CD4-positive, alpha-beta T cell (primary cell): ENCODE data around the gene LNPEP. TPM values are rescaled to one million over a fixed set of nuclear protein-coding genes. Genes with fewer than 3 reads are reported as not detected.
A peak's percentile ranks its signal among the peaks of the same experiment; 100 is the strongest.

Experiments used
- ATAC-seq: fragments of 200-7000 bp; cut with Tn5 transposase; one replicate; pipeline ENCODE4 v1.10.0; 2022; ENCODE audit warnings: mild to moderate bottlenecking; ENCODE audit not compliant: poor library complexity
- CTCF ChIA-PET: fragments of 350-600 bp; sonication (Branson Sonifier 250); formaldehyde crosslinking; loops from one replicate; lab custom pipeline; 2021; ENCODE audit warnings: antibody characterized with exemption, inconsistent platforms; lab: Charles Lee
- POLR2A ChIA-PET: fragments of 350-600 bp; sonication (Branson Sonifier 250); formaldehyde crosslinking; loops from one replicate; lab custom pipeline; 2021; ENCODE audit warnings: antibody characterized with exemption, inconsistent platforms; lab: Charles Lee
- DNase-seq, 14 experiments: peaks; one replicate each; pipeline ENCODE4 v3.0.0-alpha.2; 2013 to 2020; ENCODE audit warnings: mixed read lengths in 2 of 14
- H3K27ac ChIP-seq, 2 donors: one replicate each; pipeline versions ENCODE4 v1.5.1 to v1.7.0; 2013; ENCODE audit warnings: low read length in 2 of 2, low read depth in 1 of 2, mild to moderate bottlenecking in 1 of 2
- H3K27me3 ChIP-seq, 2 experiments: 1 replicate in 1 of 2; 2 replicates in 1 of 2; pipeline versions ENCODE4 v1.6.1 to v1.7.0; 2013; ENCODE audit warnings: low read length in 2 of 2, control low read depth in 1 of 2, mild to moderate bottlenecking in 1 of 2, moderate library complexity in 1 of 2; ENCODE audit not compliant: insufficient read depth in 2 of 2, control insufficient read depth in 1 of 2
- H3K36me3 ChIP-seq: one replicate; pipeline ENCODE4 v1.6.1; 2013; ENCODE audit warnings: low read length, control low read depth; ENCODE audit not compliant: insufficient read depth
- H3K4me1 ChIP-seq: one replicate; pipeline ENCODE4 v1.6.1; 2013; ENCODE audit warnings: low read length, control low read depth; ENCODE audit not compliant: insufficient read depth
- H3K4me3 ChIP-seq: one replicate; pipeline ENCODE4 v1.5.1; 2013; ENCODE audit warnings: mild to moderate bottlenecking, low read length, moderate library complexity
- H3K9me3 ChIP-seq, 2 experiments: 1 replicate in 1 of 2; 2 replicates in 1 of 2; pipeline versions ENCODE4 v1.6.1 to v1.7.0; 2013; ENCODE audit warnings: low read length in 2 of 2, mild to moderate bottlenecking in 2 of 2, control low read depth in 1 of 2, moderate library complexity in 1 of 2; ENCODE audit not compliant: control insufficient read depth in 1 of 2, insufficient read depth in 1 of 2
- H3K27ac Mint-ChIP-seq: one replicate; pipeline ENCODE4 v1.8.0; 2020; ENCODE audit warnings: mixed read lengths
- H3K27me3 Mint-ChIP-seq: one replicate; pipeline ENCODE4 v1.8.0; 2021; ENCODE audit warnings: mixed read lengths
- H3K36me3 Mint-ChIP-seq: one replicate; pipeline ENCODE4 v1.8.0; 2021; ENCODE audit warnings: low read depth, mixed read lengths
- H3K4me1 Mint-ChIP-seq: one replicate; pipeline ENCODE4 v1.8.0; 2021; ENCODE audit warnings: low read depth, mixed read lengths
- H3K4me3 Mint-ChIP-seq: one replicate; pipeline ENCODE4 v1.8.0; 2020; ENCODE audit warnings: mild to moderate bottlenecking, mixed read lengths
- H3K9me3 Mint-ChIP-seq: one replicate; pipeline ENCODE4 v1.8.0; 2020; ENCODE audit warnings: mixed read lengths
- CTCF ChIP-seq: fragments of 200-600 bp; IDR thresholded peaks from one replicate; pipeline ENCODE4 v1.8.0; 2022; ENCODE audit warnings: antibody characterized with exemption, mild to moderate bottlenecking
- intact Hi-C, 2 experiments: fragments of 100-400 bp; cut with DNase I in 1 of 2; cut with micrococcal nuclease in 1 of 2; formaldehyde crosslinking; loops; one replicate each; pipeline versions ENCODE4 v1.15.1 to v1.9.0; 2023 to 2025; cut with DNase I, micrococcal nuclease
- total RNA-seq, 174 experiments: library from RNA in 2 of 174; stranded (reverse) in 2 of 174; gene quantifications; one replicate each; pipeline ENCODE4 v1.2.3 and lab custom pipeline; 2021 to 2026

The LNPEP gene
- total RNA-seq, 2 experiments from 2014 or later, result 52.0 to 52.7 TPM

DNA sequence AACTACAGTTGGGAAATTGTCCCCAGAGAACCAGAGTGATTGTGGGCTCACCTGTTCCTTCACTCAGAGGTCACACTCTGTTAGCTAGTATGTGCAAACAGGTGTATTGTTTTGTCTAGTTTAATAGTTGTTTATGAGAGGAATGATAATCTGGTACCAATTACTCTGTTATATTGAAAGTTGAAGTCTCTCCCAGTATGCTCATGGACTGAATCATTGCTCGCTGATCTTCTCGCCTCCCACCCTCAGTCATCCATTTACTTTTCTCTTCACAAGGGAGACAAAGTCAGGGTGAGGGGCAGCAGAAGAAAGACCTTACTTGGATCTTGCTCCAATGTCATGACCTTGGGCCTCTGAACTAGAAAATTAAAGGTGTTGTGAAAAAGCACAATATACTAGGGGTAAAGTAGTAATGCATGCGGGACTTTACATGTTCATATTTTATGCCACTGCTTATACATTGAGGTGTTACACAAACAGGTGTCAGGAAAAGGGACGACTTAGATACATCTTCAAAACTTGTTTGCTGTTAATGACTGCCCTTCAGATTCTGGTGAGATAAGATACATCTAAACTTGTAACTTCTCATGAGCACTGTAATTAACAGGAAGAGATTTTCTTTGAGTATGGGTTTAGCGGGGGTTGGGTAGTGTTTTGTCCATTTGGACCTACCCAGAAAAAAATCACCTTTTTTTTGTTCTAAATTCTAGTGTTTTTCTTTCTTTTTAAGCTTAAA lies 36.9 kb downstream of the LNPEP start:
- Mint-ChIP-seq H3K9me3 (no peaks in the 10 kb centered on the region), H3K4me3 (peak overlapping the region; percentile 62), H3K4me1 (peaks cover 92% of the 10 kb centered on the region), H3K27me3 (no peaks in the 10 kb centered on the region), H3K36me3 (peaks cover 6% of the 10 kb centered on the region), H3K27ac (peak overlapping the region; percentile 71)
- POLR2A ChIA-PET, result interaction anchor here (0.6 to 2.5 kb wide), 4 partner anchors 12 to 104 kb away, joined by 3 to 14 read pairs (median 4); partner anchors contain the start of gene LNPEP
- no peak for DNase-seq
- Histone ChIP-seq H3K4me1 (peaks cover 34% of the 10 kb centered on the region), H3K9me3 (no peaks in the 10 kb centered on the region), H3K27me3 (no peaks in the 10 kb centered on the region), H3K27ac (no peak overlapping the region), H3K36me3 (no peaks in the 10 kb centered on the region), H3K4me3 (no peak overlapping the region)
- no peak for ATAC-seq
- TF ChIP-seq CTCF, result no peak
- intact Hi-C loops, result loop anchor here in 1 of 2 experiments (5.0 kb wide), 1 partner anchor 35 kb away; the partner anchor contains the start of gene LNPEP
- CTCF ChIA-PET, result no interaction called here

DNA sequence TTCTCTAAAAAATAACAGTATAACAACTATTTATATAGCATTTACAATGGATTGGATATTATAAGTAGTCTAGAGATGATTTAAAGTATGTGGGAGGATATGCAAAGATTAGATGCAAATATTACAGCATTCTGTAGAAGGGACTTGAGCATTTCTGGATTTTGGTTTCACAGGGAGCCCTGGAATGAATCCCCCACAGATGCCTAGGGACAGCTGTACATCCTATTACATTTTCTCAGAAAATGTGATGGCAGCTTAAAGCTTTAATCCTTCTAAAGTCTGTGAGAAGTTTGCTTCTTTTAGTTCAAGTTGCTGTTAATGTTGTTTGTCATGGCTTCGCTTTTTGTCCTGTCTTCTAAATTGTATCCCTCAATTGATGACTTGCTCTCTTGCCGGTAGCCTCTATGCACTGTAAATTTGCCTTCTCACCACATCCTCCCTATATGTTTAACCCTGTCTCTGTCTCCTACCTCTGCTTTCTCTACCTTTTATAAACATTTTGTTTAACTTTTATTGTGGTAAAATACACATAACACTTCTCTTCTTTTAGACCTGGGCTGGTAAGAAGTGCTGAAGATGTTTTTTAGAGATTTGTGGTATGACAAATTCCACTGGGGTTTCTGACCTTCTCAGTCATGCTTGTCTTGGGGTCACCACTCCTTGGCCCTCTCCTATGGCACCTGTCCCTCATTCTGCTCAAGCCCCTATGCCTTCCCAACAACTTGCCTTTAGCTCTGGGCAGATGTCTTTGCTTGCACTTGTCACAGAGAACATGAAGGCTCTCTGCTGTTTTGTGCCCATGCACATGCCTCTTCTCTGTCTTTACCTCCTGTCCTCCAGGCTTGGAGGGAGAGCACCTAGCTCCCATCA lies 37.9 kb downstream of the LNPEP start:
- Mint-ChIP-seq H3K27ac (peak overlapping the region; percentile 67), H3K4me3 (peak overlapping the region; percentile 53), H3K9me3 (no peaks in the 10 kb centered on the region), H3K36me3 (peaks cover 7% of the 10 kb centered on the region), H3K27me3 (no peaks in the 10 kb centered on the region), H3K4me1 (peaks cover 88% of the 10 kb centered on the region)
- ATAC-seq (peak; percentile 92), DNase-seq (peak in 2 of 14 experiments; percentile 31 to 53)
- ChIA-PET CTCF (no interaction called here), POLR2A (interaction anchor here (0.9 to 2.5 kb wide), 3 partner anchors 15 to 105 kb away, joined by 4 to 14 read pairs (median 4); partner anchors contain the start of gene LNPEP)
- Histone ChIP-seq H3K36me3 (peaks cover 3% of the 10 kb centered on the region), H3K27me3 (no peaks in the 10 kb centered on the region), H3K9me3 (no peaks in the 10 kb centered on the region), H3K4me3 (peak overlapping the region; percentile 18), H3K4me1 (peaks cover 32% of the 10 kb centered on the region), H3K27ac (no peak overlapping the region)
- intact Hi-C loops, result loop anchor here in 1 of 2 experiments (5.0 kb wide), 1 partner anchor 36 kb away; the partner anchor contains the start of gene LNPEP
- TF ChIP-seq CTCF, result no peak

DNA sequence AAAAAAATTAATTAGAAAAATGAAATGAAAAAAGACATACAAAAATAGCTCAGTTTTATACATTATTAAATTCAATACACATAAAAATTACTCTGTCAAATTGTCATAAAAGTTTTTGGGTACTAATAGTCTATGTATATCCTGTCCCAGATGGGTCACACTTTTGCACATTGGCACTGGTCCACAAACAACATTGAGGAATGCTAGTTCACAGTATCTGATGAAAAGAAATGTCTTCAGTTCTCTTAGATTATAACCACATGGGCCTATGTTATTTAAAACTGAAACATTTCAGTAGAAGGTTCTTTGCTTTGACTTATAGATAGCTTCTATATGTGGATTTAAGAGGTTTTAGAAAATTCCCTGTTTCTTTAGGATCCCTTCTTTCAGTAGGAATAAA lies 39.8 kb downstream of the LNPEP start:
- no peak for TF ChIP-seq CTCF
- intact Hi-C loops, result loop anchor here in 1 of 2 experiments (2.0 kb wide), 1 partner anchor 13 kb away; no protein-coding TSS in a partner anchor
- no peak overlapping the region for H3K27ac Mint-ChIP-seq
- no peak for DNase-seq
- H3K4me1 ChIP-seq, result peaks cover 29% of the 10 kb centered on the region
- POLR2A ChIA-PET, result interaction anchor here (0.7 to 1.5 kb wide), 3 partner anchors 14 to 194 kb away, joined by 3 to 5 read pairs (median 4); partner anchors contain the start of gene LNPEP
- no peak overlapping the region for H3K27ac ChIP-seq
- no peaks in the 10 kb centered on the region for H3K9me3 ChIP-seq
- no peak overlapping the region for H3K4me3 Mint-ChIP-seq
- peaks cover 22% of the 10 kb centered on the region for H3K36me3 ChIP-seq
- H3K27me3 ChIP-seq, result no peaks in the 10 kb centered on the region
- CTCF ChIA-PET, result interaction anchor here (1.1 to 2.0 kb wide), 3 partner anchors 19 to 107 kb away, joined by 3 to 5 read pairs (median 3); no protein-coding TSS in a partner anchor
- no peaks in the 10 kb centered on the region for H3K27me3 Mint-ChIP-seq
- H3K36me3 Mint-ChIP-seq, result peaks cover 26% of the 10 kb centered on the region
- no peaks in the 10 kb centered on the region for H3K9me3 Mint-ChIP-seq
- ATAC-seq, result no peak
- peaks cover 85% of the 10 kb centered on the region for H3K4me1 Mint-ChIP-seq
- H3K4me3 ChIP-seq, result no peak overlapping the region
